Choroid plexus epithelial cell (primary cell): ENCODE measurements around the gene ZSCAN10.

Source experiments
- DNase-seq: peaks from one replicate; pipeline ENCODE4 v3.0.0-alpha.2; 2010; ENCODE audit warnings: low read depth
- H3K4me3 ChIP-seq: 2 replicates; pipeline ENCODE4 v1.5.1; 2011; ENCODE audit warnings: low read depth, mild to moderate bottlenecking, control low read depth, low read length, moderate library complexity
- TF ChIP-seq, protein P1 (sequence below): conservative IDR thresholded peaks from 2 replicates; pipeline ENCODE4 v1.5.1; 2011; ENCODE audit warnings: low read depth, mild to moderate bottlenecking, control low read depth, inconsistent platforms, low read length, moderate library complexity

The ZSCAN10 gene

DNA sequence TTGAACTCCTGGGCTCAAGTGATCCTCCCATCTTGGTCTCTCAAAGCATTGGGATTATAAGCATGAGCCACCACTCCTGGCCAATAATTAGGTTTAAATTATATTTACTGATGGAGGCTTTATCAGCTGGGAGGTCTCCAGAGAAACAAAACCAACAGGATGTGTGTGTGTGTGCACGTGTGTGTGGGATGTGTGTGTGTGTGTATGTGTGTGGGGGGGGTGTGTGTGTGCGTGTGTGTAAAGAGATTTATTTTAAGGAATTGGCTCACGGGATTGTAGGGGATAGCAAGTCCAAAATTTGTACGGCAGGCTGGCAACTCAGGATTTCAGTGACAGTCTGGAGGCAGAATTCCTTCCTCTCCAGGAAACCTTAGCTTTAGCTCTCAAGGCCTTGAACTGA is 48.1 kb downstream of the ZSCAN10 start:
- no peak for DNase-seq
- TF ChIP-seq, protein P1, sequence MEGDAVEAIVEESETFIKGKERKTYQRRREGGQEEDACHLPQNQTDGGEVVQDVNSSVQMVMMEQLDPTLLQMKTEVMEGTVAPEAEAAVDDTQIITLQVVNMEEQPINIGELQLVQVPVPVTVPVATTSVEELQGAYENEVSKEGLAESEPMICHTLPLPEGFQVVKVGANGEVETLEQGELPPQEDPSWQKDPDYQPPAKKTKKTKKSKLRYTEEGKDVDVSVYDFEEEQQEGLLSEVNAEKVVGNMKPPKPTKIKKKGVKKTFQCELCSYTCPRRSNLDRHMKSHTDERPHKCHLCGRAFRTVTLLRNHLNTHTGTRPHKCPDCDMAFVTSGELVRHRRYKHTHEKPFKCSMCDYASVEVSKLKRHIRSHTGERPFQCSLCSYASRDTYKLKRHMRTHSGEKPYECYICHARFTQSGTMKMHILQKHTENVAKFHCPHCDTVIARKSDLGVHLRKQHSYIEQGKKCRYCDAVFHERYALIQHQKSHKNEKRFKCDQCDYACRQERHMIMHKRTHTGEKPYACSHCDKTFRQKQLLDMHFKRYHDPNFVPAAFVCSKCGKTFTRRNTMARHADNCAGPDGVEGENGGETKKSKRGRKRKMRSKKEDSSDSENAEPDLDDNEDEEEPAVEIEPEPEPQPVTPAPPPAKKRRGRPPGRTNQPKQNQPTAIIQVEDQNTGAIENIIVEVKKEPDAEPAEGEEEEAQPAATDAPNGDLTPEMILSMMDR, result no peak
- no peak overlapping the region for H3K4me3 ChIP-seq

DNA sequence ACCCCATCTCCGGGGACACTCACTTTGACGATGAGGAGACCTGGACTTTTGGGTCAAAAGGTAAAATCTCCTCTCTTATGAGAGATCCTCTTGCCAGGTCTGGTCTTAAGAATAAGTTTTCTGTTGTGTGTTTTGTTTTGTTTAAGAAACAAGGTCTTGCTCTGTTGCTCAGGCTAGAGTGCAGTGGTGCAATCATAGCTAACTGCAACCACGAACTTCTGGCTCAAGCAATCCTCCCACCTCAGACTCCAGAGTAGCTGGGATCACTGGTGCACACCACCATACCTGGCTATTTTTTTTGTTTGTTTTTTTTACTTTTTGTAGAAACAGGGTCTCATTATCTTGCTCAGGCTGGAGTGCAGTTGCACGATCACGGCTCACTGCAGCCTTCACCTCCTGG is 48.6 kb downstream of the ZSCAN10 start:
- TF ChIP-seq, protein P1, result no peak
- DNase-seq, result no peak
- no peak overlapping the region for H3K4me3 ChIP-seq

DNA sequence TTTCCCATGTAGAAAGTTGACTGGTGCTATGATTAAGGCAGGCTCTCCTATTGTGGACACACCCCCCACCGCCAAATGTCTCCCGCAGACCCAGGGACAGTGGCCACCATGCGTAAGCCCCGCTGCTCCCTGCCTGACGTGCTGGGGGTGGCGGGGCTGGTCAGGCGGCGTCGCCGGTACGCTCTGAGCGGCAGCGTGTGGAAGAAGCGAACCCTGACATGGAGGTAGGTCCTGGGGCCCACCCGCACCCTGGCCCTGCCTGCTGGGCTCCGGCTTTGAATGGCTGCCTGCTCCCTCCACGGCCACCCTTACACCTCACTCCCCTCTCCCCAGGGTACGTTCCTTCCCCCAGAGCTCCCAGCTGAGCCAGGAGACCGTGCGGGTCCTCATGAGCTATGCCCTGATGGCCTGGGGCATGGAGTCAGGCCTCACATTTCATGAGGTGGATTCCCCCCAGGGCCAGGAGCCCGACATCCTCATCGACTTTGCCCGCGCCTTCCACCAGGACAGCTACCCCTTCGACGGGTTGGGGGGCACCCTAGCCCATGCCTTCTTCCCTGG is 49.1 kb downstream of the ZSCAN10 start:
- DNase-seq, result no peak
- TF ChIP-seq, protein P1, result no peak
- no peak overlapping the region for H3K4me3 ChIP-seq

DNA sequence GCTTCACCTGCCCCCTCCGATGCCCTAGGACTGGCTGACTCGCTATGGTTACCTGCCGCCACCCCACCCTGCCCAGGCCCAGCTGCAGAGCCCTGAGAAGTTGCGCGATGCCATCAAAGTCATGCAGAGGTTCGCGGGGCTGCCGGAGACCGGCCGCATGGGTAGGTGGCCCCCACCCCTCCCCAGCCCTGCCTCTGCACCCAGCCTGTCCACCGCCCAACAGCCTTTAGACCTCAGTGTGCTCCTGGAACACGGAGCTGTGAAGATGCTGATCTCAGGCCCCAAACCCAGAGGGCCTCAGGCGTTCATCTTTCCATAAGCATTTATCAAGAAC is 51.7 kb downstream of the ZSCAN10 start:
- no peak for DNase-seq
- TF ChIP-seq, protein P1, result no peak
- no peak overlapping the region for H3K4me3 ChIP-seq

DNA sequence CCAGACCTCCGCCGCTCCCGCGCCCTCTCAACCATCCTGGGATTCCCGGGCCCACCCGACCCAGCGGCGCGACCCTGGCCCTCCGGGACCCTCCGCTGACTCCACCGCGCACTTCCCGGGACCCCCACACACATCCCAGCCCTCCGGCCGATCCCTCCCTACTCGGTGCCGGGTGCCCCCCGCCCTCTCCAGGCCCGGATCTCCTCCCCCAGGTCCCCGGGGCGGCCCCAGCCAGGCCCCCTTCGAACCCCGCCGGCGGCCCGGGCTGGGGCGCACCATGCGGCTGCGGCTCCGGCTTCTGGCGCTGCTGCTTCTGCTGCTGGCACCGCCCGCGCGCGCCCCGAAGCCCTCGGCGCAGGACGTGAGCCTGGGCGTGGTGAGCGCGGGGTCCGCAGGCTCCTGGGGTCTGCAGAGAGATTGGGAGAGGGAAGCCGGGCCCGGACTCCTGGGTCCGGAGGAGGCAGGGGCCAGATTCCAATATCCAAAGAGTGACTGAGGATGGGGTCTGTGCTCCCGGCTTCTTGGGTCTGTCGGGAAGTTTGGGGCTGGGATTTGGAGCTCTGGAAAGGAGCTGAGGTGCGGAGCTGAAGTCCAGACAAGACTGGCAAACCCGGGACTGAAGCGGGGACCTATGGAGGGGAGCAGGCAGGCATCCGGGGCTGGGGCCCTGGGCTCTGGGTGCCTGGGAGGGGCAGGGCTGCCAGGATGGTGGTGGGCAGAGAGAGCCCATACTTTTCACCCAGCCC is 52.3 kb downstream of the ZSCAN10 start:
- TF ChIP-seq, protein P1, result no peak
- no peak overlapping the region for H3K4me3 ChIP-seq
- DNase-seq, result no peak

DNA sequence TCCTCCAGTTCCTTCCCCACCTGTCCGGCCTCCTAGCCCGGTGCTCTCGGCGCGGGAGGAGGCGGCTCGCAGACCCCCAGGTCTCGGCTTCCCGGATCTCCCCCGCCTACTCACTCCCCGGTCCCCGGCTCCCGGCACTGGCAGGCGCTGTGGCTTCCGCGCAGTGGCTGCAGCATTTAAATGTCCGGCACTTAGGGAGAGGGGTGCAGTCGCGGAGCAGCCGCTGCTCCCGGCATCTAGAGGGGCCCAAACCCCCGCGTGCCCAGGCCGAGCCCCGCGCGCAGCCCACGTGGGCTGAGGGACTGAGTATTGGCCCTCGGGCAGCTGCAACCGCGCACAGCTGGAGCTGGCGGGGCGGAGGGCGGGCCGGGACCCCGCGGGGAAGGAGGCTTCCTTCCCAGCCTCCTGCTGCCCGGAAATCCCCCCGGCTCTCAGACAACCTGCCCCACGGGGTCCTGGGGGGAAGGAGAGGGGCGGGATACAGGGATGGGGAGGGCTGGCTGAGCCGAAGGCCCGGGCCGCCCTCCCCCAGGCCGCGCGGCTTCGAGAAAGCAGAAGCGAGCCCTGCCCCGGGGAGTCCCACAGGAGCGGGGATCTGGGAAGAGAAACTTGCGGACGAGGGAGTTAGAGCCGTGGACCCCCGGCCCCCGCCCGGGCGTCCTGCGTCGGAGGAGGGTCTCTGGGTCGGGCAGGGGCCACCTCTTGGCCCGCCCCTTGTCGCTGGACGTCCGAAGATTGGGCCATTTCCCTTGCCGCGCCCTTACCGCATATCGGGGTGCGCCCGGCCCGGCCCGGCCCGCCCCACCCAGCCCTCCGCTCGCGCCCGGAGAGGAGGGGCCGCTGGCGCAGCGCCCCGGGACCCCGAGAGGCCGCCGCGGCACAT is 53.1 kb downstream of the ZSCAN10 start, which contains the start of gene MMP25:
TSS of gene MMP25 (plus strand) at position 804 of the 883 bp plus-strand sequence. CDS start 357 bp downstream, outside the sequence.
- peak within 1 kb of the TSS; percentile 47 for H3K4me3 ChIP-seq
- TF ChIP-seq, protein P1, result no peak
- DNase-seq, result no peak
